GM12878 (cell line): ENCODE measurements around the gene AKAP1. TPM values are rescaled to one million over a fixed set of nuclear protein-coding genes. Genes with fewer than 3 reads are reported as not detected.

Source experiments
- BHLHE40 ChIP-seq, 2 experiments: fragments of 450-650 bp in 1 of 2; IDR thresholded peaks; 2 replicates each; pipeline ENCODE4 v1.6.1; 2011 to 2017; ENCODE audit warnings: low read depth in 2 of 2, borderline replicate concordance in 1 of 2, improper control_type of control experiment in 1 of 2, low read length in 1 of 2, mild to moderate bottlenecking in 1 of 2
- CBFB ChIP-seq: IDR thresholded peaks from 2 replicates; pipeline ENCODE4 v1.6.1; 2016; ENCODE audit warnings: antibody characterized with exemption, low read depth
- CHD1 ChIP-seq: IDR thresholded peaks from 2 replicates; pipeline ENCODE4 v1.6.1; 2012; ENCODE audit warnings: low read depth, low read length, improper control_type of control experiment
- CHD4 ChIP-seq: fragments of 200-600 bp; sonication (generic); IDR thresholded peaks from 2 replicates; pipeline ENCODE4 v1.6.1; 2016; ENCODE audit warnings: mild to moderate bottlenecking
- CREM ChIP-seq: IDR thresholded peaks from 2 replicates; pipeline ENCODE4 v1.6.1; 2014; ENCODE audit warnings: antibody characterized with exemption, low read depth
- HCFC1 ChIP-seq: fragments of 150-350 bp; IDR thresholded peaks from 2 replicates; pipeline ENCODE4 v1.6.1; 2014; ENCODE audit warnings: low read length
- HDGF ChIP-seq: fragments of 450-650 bp; IDR thresholded peaks from 2 replicates; pipeline ENCODE4 v1.6.1; 2016; ENCODE audit warnings: antibody characterized with exemption
- MXI1 ChIP-seq: fragments of 150-350 bp; IDR thresholded peaks from 2 replicates; pipeline ENCODE4 v1.6.1; 2011; ENCODE audit warnings: low read depth, mild to moderate bottlenecking, inconsistent platforms, low read length, improper control_type of control experiment
- NFXL1 ChIP-seq: fragments of 450-650 bp; IDR thresholded peaks from 2 replicates; pipeline ENCODE4 v1.6.1; 2017; ENCODE audit warnings: antibody characterized with exemption, mild to moderate bottlenecking, borderline replicate concordance
- NR2F1 ChIP-seq: fragments of 450-650 bp; conservative IDR thresholded peaks from 2 replicates; pipeline ENCODE4 v1.6.1; 2017; ENCODE audit warnings: mild to moderate bottlenecking
- RBBP5 ChIP-seq: fragments of 200-600 bp; sonication (generic); conservative IDR thresholded peaks from 2 replicates; pipeline ENCODE4 v1.6.1; 2016
- SIX5 ChIP-seq: IDR thresholded peaks from 2 replicates; pipeline ENCODE4 v1.6.1; 2011; ENCODE audit warnings: mild to moderate bottlenecking, low read depth, low read length, moderate library complexity; ENCODE audit not compliant: severe bottlenecking
- SP1 ChIP-seq: IDR thresholded peaks from one replicate; pipeline ENCODE4 v1.6.1; 2011; ENCODE audit warnings: low read depth, low read length
- TAF1 ChIP-seq: IDR thresholded peaks from 2 replicates; pipeline ENCODE4 v1.6.1; 2011; ENCODE audit warnings: mild to moderate bottlenecking, low read depth, low read length, borderline replicate concordance
- TCF12 ChIP-seq: IDR thresholded peaks from 2 replicates; pipeline ENCODE4 v1.6.1; 2011; ENCODE audit warnings: low read depth, mild to moderate bottlenecking, low read length
- ZBED1 ChIP-seq: IDR thresholded peaks from 2 replicates; pipeline ENCODE4 v1.6.1; 2016; ENCODE audit warnings: borderline replicate concordance
- polyA plus RNA-seq, 11 experiments: library from polyadenylated mRNA; depleted of rRNA in 4 of 11; unstranded in 6 of 11; stranded (reverse) in 5 of 11; fragments of >200 nt; fragmentation: Nextera tagmentation in 4 of 11; fragmentation: Illumina TruSeq in 1 of 11; extraction: Ambion mirVana in 4 of 11; extraction: Trizol in 1 of 11; gene quantifications; 1 replicate in 1 of 11; 2 replicates in 10 of 11; pipeline versions ENCODE4 v1.2.1 to v1.2.3, GENCODE V29; 2011 to 2016; ENCODE audit warnings: inconsistent platforms in 2 of 11, missing spikeins in 2 of 11, low read depth in 1 of 11
- total RNA-seq, 4 experiments: library from RNA; depleted of rRNA in 3 of 4; stranded (reverse); fragments of >200 nt in 3 of 4; fragmentation: Illumina TruSeq in 1 of 4; extraction: Trizol in 1 of 4; gene quantifications; 2 replicates each; pipeline versions ENCODE4 v1.2.1 to v1.2.3, GENCODE V29; 2013 to 2021
- TF ChIP-seq, protein P1 (sequence below): fragments of 450-650 bp; formaldehyde crosslinking; IDR thresholded peaks from 2 replicates; pipeline ENCODE4 v1.5.0; 2022; ENCODE audit warnings: mild to moderate bottlenecking, missing genetic modification characterization
- TF ChIP-seq, protein P2 (sequence below): fragments of 450-650 bp; IDR thresholded peaks from 2 replicates; pipeline ENCODE4 v1.6.1; 2017; ENCODE audit warnings: mild to moderate bottlenecking, low read depth, inconsistent platforms; ENCODE audit not compliant: poor library complexity, severe bottlenecking
- TF ChIP-seq, protein P3 (sequence below): fragments of 450-650 bp; IDR thresholded peaks from 2 replicates; pipeline ENCODE4 v1.6.1; 2016; ENCODE audit warnings: mild to moderate bottlenecking, moderate library complexity, borderline replicate concordance
- TF ChIP-seq, protein P4 (sequence below): IDR thresholded peaks from 2 replicates; pipeline ENCODE4 v1.6.1; 2011; ENCODE audit warnings: borderline replicate concordance, low read depth, mild to moderate bottlenecking, moderate library complexity, low read length; ENCODE audit not compliant: insufficient read depth, poor library complexity, severe bottlenecking

Gene AKAP1
- total and polyA plus RNA-seq, 10 of the 15 experiments (the other 5 are each of a cell fraction or from before 2014, with no cell fraction given), result 11.9 to 50.5 (median 38.1) TPM

DNA sequence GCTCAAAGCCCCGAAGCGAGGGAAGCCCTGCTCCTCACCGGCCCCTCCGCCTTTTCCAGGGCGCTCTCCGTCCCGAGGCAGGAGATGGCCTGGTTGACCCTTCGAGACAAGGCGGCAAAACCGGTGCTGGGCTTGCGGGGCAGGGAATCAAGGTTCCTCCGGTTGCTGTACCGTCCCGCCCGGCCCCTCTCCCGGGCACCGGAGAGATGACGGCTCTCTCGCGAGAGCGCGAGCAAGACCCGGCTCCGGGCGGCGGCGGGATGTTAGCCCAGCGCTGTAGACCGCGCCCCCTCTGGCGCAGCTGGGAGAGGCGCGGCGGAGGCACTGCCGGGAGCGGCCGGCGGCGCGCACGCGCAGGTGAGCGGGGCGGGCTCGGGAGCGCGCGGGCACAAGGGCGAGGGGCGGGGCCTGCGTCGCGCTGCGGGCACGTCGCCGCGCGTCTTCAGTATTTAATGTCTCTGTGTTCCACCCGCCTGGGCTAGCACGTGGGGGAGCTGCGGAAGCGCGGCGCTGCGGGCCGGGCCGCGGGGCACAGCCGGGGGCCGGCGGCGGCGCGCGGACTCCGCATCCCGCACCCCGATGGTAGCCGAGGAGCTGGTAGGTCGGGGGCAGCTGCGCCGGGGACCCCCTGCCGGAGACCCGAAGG is at the start of gene AKAP1 (continued):
- TF ChIP-seq, protein P1, sequence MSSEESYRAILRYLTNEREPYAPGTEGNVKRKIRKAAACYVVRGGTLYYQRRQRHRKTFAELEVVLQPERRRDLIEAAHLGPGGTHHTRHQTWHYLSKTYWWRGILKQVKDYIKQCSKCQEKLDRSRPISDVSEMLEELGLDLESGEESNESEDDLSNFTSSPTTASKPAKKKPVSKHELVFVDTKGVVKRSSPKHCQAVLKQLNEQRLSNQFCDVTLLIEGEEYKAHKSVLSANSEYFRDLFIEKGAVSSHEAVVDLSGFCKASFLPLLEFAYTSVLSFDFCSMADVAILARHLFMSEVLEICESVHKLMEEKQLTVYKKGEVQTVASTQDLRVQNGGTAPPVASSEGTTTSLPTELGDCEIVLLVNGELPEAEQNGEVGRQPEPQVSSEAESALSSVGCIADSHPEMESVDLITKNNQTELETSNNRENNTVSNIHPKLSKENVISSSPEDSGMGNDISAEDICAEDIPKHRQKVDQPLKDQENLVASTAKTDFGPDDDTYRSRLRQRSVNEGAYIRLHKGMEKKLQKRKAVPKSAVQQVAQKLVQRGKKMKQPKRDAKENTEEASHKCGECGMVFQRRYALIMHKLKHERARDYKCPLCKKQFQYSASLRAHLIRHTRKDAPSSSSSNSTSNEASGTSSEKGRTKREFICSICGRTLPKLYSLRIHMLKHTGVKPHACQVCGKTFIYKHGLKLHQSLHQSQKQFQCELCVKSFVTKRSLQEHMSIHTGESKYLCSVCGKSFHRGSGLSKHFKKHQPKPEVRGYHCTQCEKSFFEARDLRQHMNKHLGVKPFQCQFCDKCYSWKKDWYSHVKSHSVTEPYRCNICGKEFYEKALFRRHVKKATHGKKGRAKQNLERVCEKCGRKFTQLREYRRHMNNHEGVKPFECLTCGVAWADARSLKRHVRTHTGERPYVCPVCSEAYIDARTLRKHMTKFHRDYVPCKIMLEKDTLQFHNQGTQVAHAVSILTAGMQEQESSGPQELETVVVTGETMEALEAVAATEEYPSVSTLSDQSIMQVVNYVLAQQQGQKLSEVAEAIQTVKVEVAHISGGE, result no peak
- TF ChIP-seq CHD4 (no peak), NFXL1 (no peak), SP1 (no peak), HCFC1 (no peak; the same call in 1 of the 2 replicates), CBFB (peak; percentile 92), NR2F1 (peak; percentile 73), SIX5 (no peak), RBBP5 (no peak), CREM (no peak; the same call in 1 of the 2 replicates), BHLHE40 (IDR thresholded peaks at IDR 0.05; ENCODE audit: borderline replicate concordance in 1 of 2, low read depth in 2 of 2, low read length in 1 of 2) (peak; percentile 44 to 89; a peak in 2 of 4 replicates), HDGF (no peak), ZBED1 (no peak), CHD1 (no peak), TAF1 (peak; percentile 67), MXI1 (peak; percentile 98), TCF12 (0 out of 2 replicates have a peak, but pooled peaks have one; percentile 6)
- TF ChIP-seq, protein P2, sequence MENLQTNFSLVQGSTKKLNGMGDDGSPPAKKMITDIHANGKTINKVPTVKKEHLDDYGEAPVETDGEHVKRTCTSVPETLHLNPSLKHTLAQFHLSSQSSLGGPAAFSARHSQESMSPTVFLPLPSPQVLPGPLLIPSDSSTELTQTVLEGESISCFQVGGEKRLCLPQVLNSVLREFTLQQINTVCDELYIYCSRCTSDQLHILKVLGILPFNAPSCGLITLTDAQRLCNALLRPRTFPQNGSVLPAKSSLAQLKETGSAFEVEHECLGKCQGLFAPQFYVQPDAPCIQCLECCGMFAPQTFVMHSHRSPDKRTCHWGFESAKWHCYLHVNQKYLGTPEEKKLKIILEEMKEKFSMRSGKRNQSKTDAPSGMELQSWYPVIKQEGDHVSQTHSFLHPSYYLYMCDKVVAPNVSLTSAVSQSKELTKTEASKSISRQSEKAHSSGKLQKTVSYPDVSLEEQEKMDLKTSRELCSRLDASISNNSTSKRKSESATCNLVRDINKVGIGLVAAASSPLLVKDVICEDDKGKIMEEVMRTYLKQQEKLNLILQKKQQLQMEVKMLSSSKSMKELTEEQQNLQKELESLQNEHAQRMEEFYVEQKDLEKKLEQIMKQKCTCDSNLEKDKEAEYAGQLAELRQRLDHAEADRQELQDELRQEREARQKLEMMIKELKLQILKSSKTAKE, result no peak
- TF ChIP-seq, protein P3, sequence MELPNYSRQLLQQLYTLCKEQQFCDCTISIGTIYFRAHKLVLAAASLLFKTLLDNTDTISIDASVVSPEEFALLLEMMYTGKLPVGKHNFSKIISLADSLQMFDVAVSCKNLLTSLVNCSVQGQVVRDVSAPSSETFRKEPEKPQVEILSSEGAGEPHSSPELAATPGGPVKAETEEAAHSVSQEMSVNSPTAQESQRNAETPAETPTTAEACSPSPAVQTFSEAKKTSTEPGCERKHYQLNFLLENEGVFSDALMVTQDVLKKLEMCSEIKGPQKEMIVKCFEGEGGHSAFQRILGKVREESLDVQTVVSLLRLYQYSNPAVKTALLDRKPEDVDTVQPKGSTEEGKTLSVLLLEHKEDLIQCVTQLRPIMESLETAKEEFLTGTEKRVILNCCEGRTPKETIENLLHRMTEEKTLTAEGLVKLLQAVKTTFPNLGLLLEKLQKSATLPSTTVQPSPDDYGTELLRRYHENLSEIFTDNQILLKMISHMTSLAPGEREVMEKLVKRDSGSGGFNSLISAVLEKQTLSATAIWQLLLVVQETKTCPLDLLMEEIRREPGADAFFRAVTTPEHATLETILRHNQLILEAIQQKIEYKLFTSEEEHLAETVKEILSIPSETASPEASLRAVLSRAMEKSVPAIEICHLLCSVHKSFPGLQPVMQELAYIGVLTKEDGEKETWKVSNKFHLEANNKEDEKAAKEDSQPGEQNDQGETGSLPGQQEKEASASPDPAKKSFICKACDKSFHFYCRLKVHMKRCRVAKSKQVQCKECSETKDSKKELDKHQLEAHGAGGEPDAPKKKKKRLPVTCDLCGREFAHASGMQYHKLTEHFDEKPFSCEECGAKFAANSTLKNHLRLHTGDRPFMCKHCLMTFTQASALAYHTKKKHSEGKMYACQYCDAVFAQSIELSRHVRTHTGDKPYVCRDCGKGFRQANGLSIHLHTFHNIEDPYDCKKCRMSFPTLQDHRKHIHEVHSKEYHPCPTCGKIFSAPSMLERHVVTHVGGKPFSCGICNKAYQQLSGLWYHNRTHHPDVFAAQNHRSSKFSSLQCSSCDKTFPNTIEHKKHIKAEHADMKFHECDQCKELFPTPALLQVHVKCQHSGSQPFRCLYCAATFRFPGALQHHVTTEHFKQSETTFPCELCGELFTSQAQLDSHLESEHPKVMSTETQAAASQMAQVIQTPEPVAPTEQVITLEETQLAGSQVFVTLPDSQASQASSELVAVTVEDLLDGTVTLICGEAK, result no peak; the same call in 1 of the 2 replicates
- TF ChIP-seq, protein P4, sequence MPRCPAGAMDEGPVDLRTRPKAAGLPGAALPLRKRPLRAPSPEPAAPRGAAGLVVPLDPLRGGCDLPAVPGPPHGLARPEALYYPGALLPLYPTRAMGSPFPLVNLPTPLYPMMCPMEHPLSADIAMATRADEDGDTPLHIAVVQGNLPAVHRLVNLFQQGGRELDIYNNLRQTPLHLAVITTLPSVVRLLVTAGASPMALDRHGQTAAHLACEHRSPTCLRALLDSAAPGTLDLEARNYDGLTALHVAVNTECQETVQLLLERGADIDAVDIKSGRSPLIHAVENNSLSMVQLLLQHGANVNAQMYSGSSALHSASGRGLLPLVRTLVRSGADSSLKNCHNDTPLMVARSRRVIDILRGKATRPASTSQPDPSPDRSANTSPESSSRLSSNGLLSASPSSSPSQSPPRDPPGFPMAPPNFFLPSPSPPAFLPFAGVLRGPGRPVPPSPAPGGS, result no peak
